HepG2 (cell line): Measurements from ENCODE around the gene STK39. TPM values are rescaled to one million over a fixed set of nuclear protein-coding genes. Genes with fewer than 3 reads are reported as not detected.

ENCODE experiments used
- ATAC-seq: fragments of 200-7000 bp; cut with Tn5 transposase; 3 replicates; pipeline ENCODE4 v1.9.1; 2020; ENCODE audit warnings: mild to moderate bottlenecking, moderate library complexity
- BruUV-seq: library from RNA; stranded (reverse); fragments of 400-500 nt; replicated peaks from 2 replicates; lab custom pipeline; 2021; lab: Mats Ljungman, UMichigan
- CTCF ChIA-PET: fragments of 300-600 bp; formaldehyde crosslinking; extraction: SDS; loops from one replicate; lab custom pipeline; 2021; ENCODE audit warnings: low total read pairs, inconsistent platforms, low intra/inter-chr PET ratio; lab: Yijun Ruan, JAX
- POLR2A ChIA-PET: fragments of 350-600 bp; sonication (Branson Sonifier 250); formaldehyde crosslinking; loops from one replicate; lab custom pipeline; 2020; ENCODE audit warnings: antibody characterized with exemption, inconsistent platforms; lab: Yijun Ruan, JAX
- DNase-seq: peaks from one replicate; pipeline ENCODE4 v3.0.0-alpha.2; 2015; ENCODE audit warnings: low spot score
- FAIRE-seq: peaks from 3 replicates; lab custom pipeline; 2011; peaks lifted over from hg19 to GRCh38; lab: Jason Lieb, UNC
- H2AFZ ChIP-seq: one replicate; pipeline ENCODE4 v1.6.1; 2011; ENCODE audit warnings: low read length, inconsistent platforms
- H3K27ac ChIP-seq: fragments of 300-600 bp; 3 replicates; pipeline ENCODE4 v1.8.0; 2011; ENCODE audit warnings: mixed run types, mild to moderate bottlenecking, mixed read lengths, low read length, inconsistent platforms; ENCODE audit not compliant: insufficient read depth; ENCODE audit errors: extremely low read length
- H3K27me3 ChIP-seq, 2 experiments: fragments of 200-600 bp in 1 of 2; 2 replicates in 1 of 2; 3 replicates in 1 of 2; pipeline versions ENCODE4 v1.6.0 to v1.8.0; 2011; ENCODE audit warnings: low read length in 2 of 2, mild to moderate bottlenecking in 2 of 2, moderate library complexity in 2 of 2, inconsistent platforms in 1 of 2; ENCODE audit not compliant: insufficient read depth in 2 of 2, control insufficient read depth in 1 of 2
- H3K36me3 ChIP-seq, 2 experiments: fragments of 200-600 bp in 1 of 2; replicated peaks in 1 of 2; 2 replicates in 1 of 2; 3 replicates in 1 of 2; pipeline versions ENCODE4 v1.5.1 to v1.8.0; 2011; ENCODE audit warnings: low read length in 2 of 2, inconsistent platforms in 1 of 2; ENCODE audit not compliant: insufficient read depth in 2 of 2, control insufficient read depth in 1 of 2
- H3K4me1 ChIP-seq: 2 replicates; pipeline ENCODE4 v1.5.1; 2012; ENCODE audit warnings: low read length, inconsistent platforms; ENCODE audit not compliant: insufficient read depth
- H3K4me2 ChIP-seq: 2 replicates; pipeline ENCODE4 v1.6.0; 2011; ENCODE audit warnings: low read depth, low read length, inconsistent platforms
- H3K4me3 ChIP-seq, 3 experiments: fragments of 200-600 bp in 1 of 3; sonication (generic), shearing (Covaris generic) in 1 of 3; replicated peaks in 1 of 3; 2 replicates each; pipeline ENCODE4 v1.5.1; 2011 to 2016; ENCODE audit warnings: low read length in 3 of 3, inconsistent platforms in 2 of 3, low read depth in 2 of 3, mild to moderate bottlenecking in 2 of 3, control low read depth in 1 of 3, mixed read lengths in 1 of 3; ENCODE audit not compliant: insufficient read depth in 1 of 3
- H3K79me2 ChIP-seq: one replicate; pipeline ENCODE4 v1.6.1; 2011; ENCODE audit warnings: low read length, inconsistent platforms; ENCODE audit not compliant: insufficient read depth
- H3K9ac ChIP-seq: 2 replicates; pipeline ENCODE4 v1.6.0; 2011; ENCODE audit warnings: mild to moderate bottlenecking, low read depth, low read length, inconsistent platforms; ENCODE audit not compliant: insufficient read depth
- H3K9me3 ChIP-seq: 2 replicates; pipeline ENCODE4 v1.5.1; 2012; ENCODE audit warnings: mild to moderate bottlenecking, low read length
- H4K20me1 ChIP-seq: 2 replicates; pipeline ENCODE4 v1.6.0; 2011; ENCODE audit warnings: inconsistent platforms, mild to moderate bottlenecking, low read length, moderate library complexity; ENCODE audit not compliant: insufficient read depth
- GPN1 ChIP-seq: sonication (generic); formaldehyde crosslinking; IDR thresholded peaks from 2 replicates; pipeline ENCODE4 v1.5.1; 2020; ENCODE audit warnings: missing genetic modification reagents, borderline replicate concordance
- HMGXB3 ChIP-seq: sonication (generic); formaldehyde crosslinking; IDR thresholded peaks from 2 replicates; pipeline ENCODE4 v1.4.0; 2020; ENCODE audit warnings: missing genetic modification reagents, borderline replicate concordance
- TOPORS ChIP-seq: sonication (generic); formaldehyde crosslinking; IDR thresholded peaks from 2 replicates; pipeline ENCODE4 v1.8.0; 2023; ENCODE audit warnings: mild to moderate bottlenecking, missing genetic modification reagents
- ZBTB10 ChIP-seq: sonication (generic); formaldehyde crosslinking; IDR thresholded peaks from 2 replicates; pipeline ENCODE4 v1.4.0; 2020; ENCODE audit warnings: missing genetic modification reagents, borderline replicate concordance
- ZNF605 ChIP-seq: sonication (generic); formaldehyde crosslinking; IDR thresholded peaks from 2 replicates; pipeline ENCODE4 v1.8.0; 2022; ENCODE audit warnings: mild to moderate bottlenecking, missing genetic modification reagents
- ZNF768 ChIP-seq: sonication (generic); formaldehyde crosslinking; IDR thresholded peaks from 2 replicates; pipeline ENCODE4 v1.4.0; 2020; ENCODE audit warnings: missing genetic modification reagents
- ZNF773 ChIP-seq: sonication (generic); formaldehyde crosslinking; IDR thresholded peaks from 2 replicates; pipeline ENCODE4 v1.4.0; 2020; ENCODE audit warnings: missing genetic modification reagents, borderline replicate concordance
- WGBS: methylation state at CpG from one replicate; pipeline ENCODE4 v1.1.6; 2017; ENCODE audit warnings: low lambda C conversion rate; 5-methylcytosine and 5-hydroxymethylcytosine counted together
- in situ Hi-C: cut with HindIII; loops from 2 replicates; pipeline ENCODE4 v1.10.0; 2017; ENCODE audit warnings: low pct_unique_long_range_greater_than_20kb; ENCODE audit not compliant: extremely low pct_ligation_motif_present
- intact Hi-C: fragments of 100-400 bp; cut with micrococcal nuclease; formaldehyde crosslinking; loops from one replicate; pipeline ENCODE4 v1.10.0; 2022; ENCODE audit not compliant: unreplicated experiment
- polyA plus RNA-seq, 8 experiments: library from polyadenylated mRNA; depleted of rRNA in 3 of 8; stranded (reverse) in 7 of 8; unstranded in 1 of 8; fragments of >200 nt; fragmentation: Illumina TruSeq in 4 of 8; extraction: Trizol in 4 of 8; gene quantifications; 2 replicates each; pipeline versions ENCODE4 v1.2.1 to v1.2.3, GENCODE V29; 2011 to 2016; ENCODE audit warnings: low read depth in 4 of 8, missing spikeins in 1 of 8, mixed read lengths in 1 of 8; ENCODE audit not compliant: insufficient read depth in 1 of 8
- total RNA-seq, 5 experiments: library from RNA; depleted of rRNA; stranded (reverse); fragments of >200 nt; fragmentation: Illumina TruSeq; extraction: Trizol; gene quantifications; 2 replicates each; pipeline ENCODE4 v1.2.3, GENCODE V29; 2016; ENCODE audit warnings: low read depth in 1 of 5
- TF ChIP-seq, protein P1 (sequence below): sonication (generic); formaldehyde crosslinking; IDR thresholded peaks from 2 replicates; pipeline ENCODE4 v1.5.0; 2020; ENCODE audit warnings: mild to moderate bottlenecking, missing genetic modification reagents

STK39 gene
- total and polyA plus RNA-seq, 2 of the 13 experiments (the other 11 are each of a cell fraction or from before 2014, with no cell fraction given): 27.3 to 38.4 TPM

- no peak overlapping the region for H3K4me2 ChIP-seq
- no peak for FAIRE-seq
- H3K27ac ChIP-seq: no peak overlapping the region
- H3K79me2 ChIP-seq: no peaks in the 10 kb centered on the region
- DNase-seq: no peak
- no TSS peak for BruUV-seq
- no peak for TF ChIP-seq GPN1 (CRISPR knock-in tag)
- no peak for TF ChIP-seq ZNF768 (CRISPR knock-in tag)
- TF ChIP-seq ZNF605 (CRISPR knock-in tag): no peak
- TF ChIP-seq, protein P1, sequence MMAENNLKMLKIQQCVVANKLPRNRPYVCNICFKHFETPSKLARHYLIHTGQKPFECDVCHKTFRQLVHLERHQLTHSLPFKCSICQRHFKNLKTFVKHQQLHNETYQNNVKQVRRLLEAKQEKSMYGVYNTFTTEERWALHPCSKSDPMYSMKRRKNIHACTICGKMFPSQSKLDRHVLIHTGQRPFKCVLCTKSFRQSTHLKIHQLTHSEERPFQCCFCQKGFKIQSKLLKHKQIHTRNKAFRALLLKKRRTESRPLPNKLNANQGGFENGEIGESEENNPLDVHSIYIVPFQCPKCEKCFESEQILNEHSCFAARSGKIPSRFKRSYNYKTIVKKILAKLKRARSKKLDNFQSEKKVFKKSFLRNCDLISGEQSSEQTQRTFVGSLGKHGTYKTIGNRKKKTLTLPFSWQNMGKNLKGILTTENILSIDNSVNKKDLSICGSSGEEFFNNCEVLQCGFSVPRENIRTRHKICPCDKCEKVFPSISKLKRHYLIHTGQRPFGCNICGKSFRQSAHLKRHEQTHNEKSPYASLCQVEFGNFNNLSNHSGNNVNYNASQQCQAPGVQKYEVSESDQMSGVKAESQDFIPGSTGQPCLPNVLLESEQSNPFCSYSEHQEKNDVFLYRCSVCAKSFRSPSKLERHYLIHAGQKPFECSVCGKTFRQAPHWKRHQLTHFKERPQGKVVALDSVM (CRISPR knock-in tag): no peak
- no peak for TF ChIP-seq TOPORS (CRISPR knock-in tag)
- TF ChIP-seq ZNF773: no peak
- no peak for TF ChIP-seq ZBTB10 (CRISPR knock-in tag)
- TF ChIP-seq HMGXB3 (CRISPR knock-in tag): no peak
- TF ChIP-seq, all 625 proteins: peak for 0
- Histone ChIP-seq H3K9me3 (no peaks in the 10 kb centered on the region), H4K20me1 (no peaks in the 10 kb centered on the region), H2AFZ (no peak overlapping the region), H3K4me3 (no peak overlapping the region), H3K27me3 (peaks cover 0 to 5% of the 10 kb centered on the region in 2 experiments; a peak in 3 of 5 replicates), H3K4me1 (no peaks in the 10 kb centered on the region), H3K36me3 (no peaks in the 10 kb centered on the region), H3K9ac (no peak overlapping the region)
- WGBS: 30% methylated on average over 4 of the region's 4 CpGs
- ChIA-PET POLR2A (no interaction called here), CTCF (no interaction called here)
- no peak for ATAC-seq
- intact Hi-C loops: no loop called here
- in situ Hi-C loops: no loop called here
These were observed 315.2 kb downstream of the STK39 start for GRCh38 chr2:167932123-167932693.
